CD4-positive, alpha-beta T cell treated with Interleukin-12 subunit alpha and Interleukin-12 subunit beta, for 1 hour (primary cell): ENCODE measurements around the gene RNF6.
A peak's percentile ranks its signal among the peaks of the same experiment; 100 is the strongest.

Source experiments
- DNase-seq: peaks from one replicate; pipeline ENCODE4 v3.0.0-alpha.2; 2020

RNF6 gene

GRCh38 chr13:26225896-26226617, 3.9 kb upstream of the RNF6 start:
- DNase-seq, result no peak

- no peak for DNase-seq
Measured at GRCh38 chr13:26222520-26223046, 469 bp upstream of the RNF6 start.

GRCh38 chr13:26221399-26221720, 754 bp downstream of the RNF6 start:
- no peak for DNase-seq

GRCh38 chr13:26220575-26220974, 1.5 kb downstream of the RNF6 start:
- DNase-seq, result no peak

- no peak for DNase-seq
Measured at GRCh38 chr13:26219726-26220125, 2.4 kb downstream of the RNF6 start.

GRCh38 chr13:26216042-26216441, 6.1 kb downstream of the RNF6 start:
- DNase-seq, result no peak

GRCh38 chr13:26213982-26214381, 8.1 kb downstream of the RNF6 start:
- DNase-seq, result no peak

GRCh38 chr13:26213345-26213744, 8.8 kb downstream of the RNF6 start:
- DNase-seq, result no peak

- DNase-seq, result no peak
Measured at GRCh38 chr13:26208287-26208686, 13.8 kb downstream of the RNF6 start.

- no peak for DNase-seq
Measured at GRCh38 chr13:26202365-26202972, 19.6 kb downstream of the RNF6 start.

- no peak for DNase-seq
Measured at GRCh38 chr13:26200811-26201210, 21.3 kb downstream of the RNF6 start.

- DNase-seq, result no peak
Measured at GRCh38 chr13:26198116-26198515, 24.0 kb downstream of the RNF6 start.

GRCh38 chr13:26197298-26197697, 24.8 kb downstream of the RNF6 start:
- no peak for DNase-seq

- peak; percentile 9 for DNase-seq
Measured at GRCh38 chr13:26186995-26187394, 35.1 kb downstream of the RNF6 start.

GRCh38 chr13:26186118-26186870, 35.8 kb downstream of the RNF6 start:
- peak; percentile 95 for DNase-seq

GRCh38 chr13:26185720-26186117, 36.4 kb downstream of the RNF6 start:
- DNase-seq, result no peak

GRCh38 chr13:26184791-26185250, 37.3 kb downstream of the RNF6 start:
- DNase-seq, result peak; percentile 82

- no peak for DNase-seq
Measured at GRCh38 chr13:26183416-26183815, 38.7 kb downstream of the RNF6 start.

GRCh38 chr13:26179344-26179743, 42.8 kb downstream of the RNF6 start:
- no peak for DNase-seq

GRCh38 chr13:26168835-26169234, 53.3 kb downstream of the RNF6 start:
- DNase-seq, result no peak

- no peak for DNase-seq
Measured at GRCh38 chr13:26168237-26168814, 53.8 kb downstream of the RNF6 start.

- no peak for DNase-seq
Measured at GRCh38 chr13:26163812-26164211, 58.3 kb downstream of the RNF6 start.
